ENCODE results near the gene BMPER. TPM values are rescaled to one million over a fixed set of nuclear protein-coding genes. Genes with fewer than 3 reads are reported as not detected.

The BMPER gene
- total and polyA plus RNA-seq, 2 donors from 2014 or later = 0.60 to 0.80 TPM

DNA sequence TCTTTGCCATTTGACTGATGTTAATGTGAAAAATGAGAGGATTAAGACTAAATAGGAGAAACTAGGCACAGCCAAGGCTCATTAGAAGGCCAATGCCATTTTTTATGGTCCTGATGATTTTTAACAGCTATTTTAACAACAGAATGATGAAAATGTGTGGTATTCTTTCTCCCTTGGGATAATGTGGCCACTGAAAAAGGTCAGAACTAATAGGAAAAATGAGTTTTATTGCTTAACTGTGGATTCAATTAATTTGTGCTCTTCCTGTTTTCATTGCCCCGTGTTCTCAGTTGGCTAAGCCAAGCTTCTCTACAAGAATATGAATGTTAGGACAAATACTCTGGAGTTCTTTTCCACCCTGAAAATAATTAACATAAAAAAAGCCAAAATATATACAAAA, 56.6 kb downstream of the BMPER start:
- Histone ChIP-seq H3K9me3 (ENCODE audit: control insufficient read depth in 2 of 3, insufficient read depth in 1 of 3, low read length in 3 of 3) (no peaks in the 10 kb centered on the region), H3K36me3 (ENCODE audit: control insufficient read depth in 2 of 3, insufficient read depth in 3 of 3, low read length in 3 of 3) (no peaks in the 10 kb centered on the region), H3K4me1 (ENCODE audit: control insufficient read depth in 2 of 3, insufficient read depth in 2 of 3, low read depth in 1 of 3, low read length in 3 of 3) (no peaks in the 10 kb centered on the region), H3K4me3 (ENCODE audit: low read length in 3 of 3) (no peak overlapping the region), H3K27ac (ENCODE audit: low read depth in 2 of 2, low read length in 2 of 2) (no peak overlapping the region), H3K27me3 (ENCODE audit: control insufficient read depth, insufficient read depth, low read length) (no peaks in the 10 kb centered on the region), H3K9ac (ENCODE audit: low read length in 3 of 3) (no peak overlapping the region)
- DNase-seq = no peak
- intact Hi-C loops (cut with DNase I) = no loop called here
- TF ChIP-seq CTCF (IDR thresholded peaks at IDR 0.05; ENCODE audit: borderline replicate concordance, extremely low read depth, insufficient read depth) = no peak
- FAIRE-seq = no peak

- Histone ChIP-seq H3K27ac (ENCODE audit: low read depth in 2 of 2, low read length in 2 of 2) (no peak overlapping the region), H3K27me3 (ENCODE audit: control insufficient read depth, insufficient read depth, low read length) (no peaks in the 10 kb centered on the region), H3K4me1 (ENCODE audit: control insufficient read depth in 2 of 3, insufficient read depth in 2 of 3, low read depth in 1 of 3, low read length in 3 of 3) (no peaks in the 10 kb centered on the region), H3K9ac (ENCODE audit: low read length in 3 of 3) (no peak overlapping the region), H3K36me3 (ENCODE audit: control insufficient read depth in 2 of 3, insufficient read depth in 3 of 3, low read length in 3 of 3) (no peaks in the 10 kb centered on the region), H3K9me3 (ENCODE audit: control insufficient read depth in 2 of 3, insufficient read depth in 1 of 3, low read length in 3 of 3) (no peaks in the 10 kb centered on the region), H3K4me3 (ENCODE audit: low read length in 3 of 3) (peak overlapping the region in 1 of 3 donors; percentile 13)
- intact Hi-C loops (cut with DNase I) = no loop called here
- FAIRE-seq (no peak), DNase-seq (peak in 2 of 5 donors; percentile 25 to 61)
- no peak for TF ChIP-seq CTCF (IDR thresholded peaks at IDR 0.05; ENCODE audit: borderline replicate concordance, extremely low read depth, insufficient read depth)
Measured at GRCh38 chr7:33964417-33965182, 59.3 kb downstream of the BMPER start.

- intact Hi-C loops (cut with DNase I) = no loop called here
- Histone ChIP-seq H3K4me3 (ENCODE audit: low read length in 3 of 3) (no peak overlapping the region), H3K27me3 (ENCODE audit: control insufficient read depth, insufficient read depth, low read length) (no peaks in the 10 kb centered on the region), H3K9ac (ENCODE audit: low read length in 3 of 3) (no peak overlapping the region), H3K9me3 (ENCODE audit: control insufficient read depth in 2 of 3, insufficient read depth in 1 of 3, low read length in 3 of 3) (no peaks in the 10 kb centered on the region), H3K4me1 (ENCODE audit: control insufficient read depth in 2 of 3, insufficient read depth in 2 of 3, low read depth in 1 of 3, low read length in 3 of 3) (no peaks in the 10 kb centered on the region), H3K36me3 (ENCODE audit: control insufficient read depth in 2 of 3, insufficient read depth in 3 of 3, low read length in 3 of 3) (no peaks in the 10 kb centered on the region), H3K27ac (ENCODE audit: low read depth in 2 of 2, low read length in 2 of 2) (no peak overlapping the region)
- DNase-seq (peak in 1 of 5 donors; percentile 15), FAIRE-seq (no peak)
- TF ChIP-seq CTCF (IDR thresholded peaks at IDR 0.05; ENCODE audit: borderline replicate concordance, extremely low read depth, insufficient read depth) = no peak
Measured at GRCh38 chr7:33965183-33965744, 59.9 kb downstream of the BMPER start.
